Gastrocnemius medialis (tissue), 4 donors: Measurements from ENCODE around the gene EMILIN2. TPM values are rescaled to one million over a fixed set of nuclear protein-coding genes. Genes with fewer than 3 reads are reported as not detected.

Source experiments
- ATAC-seq, 2 donors: fragments of 150-250 bp; one replicate each; pipeline ENCODE4 v1.9.1; 2016
- DNase-seq, 2 donors: peaks; one replicate each; pipeline ENCODE4 v3.0.0-alpha.2; 2019
- H3K27ac ChIP-seq, 4 donors: fragments of 200-600 bp; sonication (generic); 1 replicate in 1 of 4; 2 replicates in 3 of 4; pipeline ENCODE4 v1.5.1; 2016 to 2018; ENCODE audit warnings: mild to moderate bottlenecking in 2 of 4, moderate library complexity in 1 of 4
- H3K27me3 ChIP-seq, 3 donors: fragments of 200-600 bp; sonication (generic) in 2 of 3; 1 replicate in 1 of 3; 2 replicates in 2 of 3; pipeline versions ENCODE4 v1.5.1 to v1.6.0; 2016 to 2019; ENCODE audit warnings: mild to moderate bottlenecking in 1 of 3, moderate library complexity in 1 of 3
- H3K36me3 ChIP-seq, 2 donors: fragments of 200-600 bp; sonication (generic) in 1 of 2; one replicate each; pipeline ENCODE4 v1.5.1; 2017 to 2018
- H3K4me1 ChIP-seq, 2 donors: fragments of 200-600 bp; sonication (generic) in 1 of 2; one replicate each; pipeline ENCODE4 v1.5.1; 2016 to 2017; ENCODE audit warnings: mild to moderate bottlenecking in 2 of 2
- H3K4me3 ChIP-seq, 4 donors: fragments of 200-600 bp; sonication (generic) in 3 of 4; 1 replicate in 1 of 4; 2 replicates in 3 of 4; pipeline ENCODE4 v1.5.1; 2016 to 2019; ENCODE audit warnings: mild to moderate bottlenecking in 2 of 4
- H3K9me3 ChIP-seq, 3 donors: fragments of 200-600 bp; sonication (generic) in 2 of 3; 1 replicate in 1 of 3; 2 replicates in 2 of 3; pipeline ENCODE4 v1.5.1; 2016 to 2019
- CTCF ChIP-seq, 5 experiments: fragments of 450-650 bp in 3 of 5; fragments of 200-600 bp in 2 of 5; sonication (generic) in 2 of 5; IDR thresholded peaks in 4 of 5; conservative IDR thresholded peaks in 1 of 5; 1 replicate in 4 of 5; 2 replicates in 1 of 5; pipeline ENCODE4 v1.5.1; 2016 to 2019; ENCODE audit warnings: antibody characterized with exemption in 5 of 5, mild to moderate bottlenecking in 3 of 5, moderate library complexity in 3 of 5
- POLR2A ChIP-seq, 2 donors: fragments of 450-650 bp; IDR thresholded peaks; one replicate each; pipeline ENCODE4 v1.6.1; 2017; ENCODE audit warnings: antibody characterized with exemption in 2 of 2, mild to moderate bottlenecking in 2 of 2, moderate library complexity in 2 of 2
- in situ Hi-C, 4 donors: fragments of 200-750 bp; cut with MboI; loops; one replicate each; pipeline versions ENCODE4 v1.15.0 to v1.8.0; 2017; ENCODE audit warnings: low sequenced_read_pairs in 4 of 4
- intact Hi-C: fragments of 100-400 bp; cut with DNase I; formaldehyde crosslinking; loops from one replicate; pipeline ENCODE4 v1.15.1; 2023; ENCODE audit warnings: low total_unique reads
- total RNA-seq, 4 donors: library from RNA; depleted of rRNA; stranded (reverse); fragments of >200 nt; gene quantifications; one replicate each; pipeline versions ENCODE4 v1.1.0 to v1.2.3, GENCODE V29; 2016

Gene EMILIN2
- total RNA-seq, 4 donors from 2014 or later, result 1.9 to 10.5 (median 5.6) TPM

- TF ChIP-seq POLR2A (IDR thresholded peaks at IDR 0.05) (no peak), CTCF (IDR thresholded peaks at IDR 0.05 in 4 of 5, conservative IDR thresholded peaks at IDR 0.05 in 1 of 5) (no peak)
- intact Hi-C loops (no loop called here), in situ Hi-C loops (no loop called here)
- ATAC-seq, result no peak
- Histone ChIP-seq H3K36me3 (no peaks in the 10 kb centered on the region), H3K27ac (no peak overlapping the region), H3K27me3 (no peaks in the 10 kb centered on the region), H3K4me3 (no peak overlapping the region), H3K4me1 (no peaks in the 10 kb centered on the region), H3K9me3 (no peaks in the 10 kb centered on the region)
- DNase-seq, result no peak
Observed at GRCh38 chr18:2895391-2895790, 48.6 kb downstream of the EMILIN2 start.

- Histone ChIP-seq H3K9me3 (no peaks in the 10 kb centered on the region), H3K4me1 (no peaks in the 10 kb centered on the region), H3K36me3 (no peaks in the 10 kb centered on the region), H3K4me3 (no peak overlapping the region), H3K27me3 (no peaks in the 10 kb centered on the region), H3K27ac (no peak overlapping the region)
- in situ Hi-C loops, result no loop called here
- TF ChIP-seq CTCF (IDR thresholded peaks at IDR 0.05 in 4 of 5, conservative IDR thresholded peaks at IDR 0.05 in 1 of 5) (no peak), POLR2A (IDR thresholded peaks at IDR 0.05) (no peak)
- ATAC-seq (no peak), DNase-seq (no peak)
- intact Hi-C loops, result no loop called here
Observed at GRCh38 chr18:2896990-2897389, 50.2 kb downstream of the EMILIN2 start.

- intact Hi-C loops (no loop called here), in situ Hi-C loops (no loop called here)
- no peak for DNase-seq
- H3K4me1 ChIP-seq, result no peaks in the 10 kb centered on the region
- ATAC-seq, result no peak
- H3K36me3 ChIP-seq, result no peaks in the 10 kb centered on the region
- no peak for TF ChIP-seq CTCF (IDR thresholded peaks at IDR 0.05 in 4 of 5, conservative IDR thresholded peaks at IDR 0.05 in 1 of 5)
- TF ChIP-seq POLR2A (IDR thresholded peaks at IDR 0.05), result no peak
- H3K27ac ChIP-seq, result no peak overlapping the region
- no peak overlapping the region for H3K4me3 ChIP-seq
- H3K27me3 ChIP-seq, result no peaks in the 10 kb centered on the region
- H3K9me3 ChIP-seq, result no peaks in the 10 kb centered on the region
Observed at GRCh38 chr18:2897448-2898185, 50.8 kb downstream of the EMILIN2 start.

GRCh38 chr18:2898186-2898640 lies 51.4 kb downstream of the EMILIN2 start:
- Histone ChIP-seq H3K9me3 (no peaks in the 10 kb centered on the region), H3K36me3 (no peaks in the 10 kb centered on the region), H3K4me1 (no peaks in the 10 kb centered on the region), H3K4me3 (no peak overlapping the region), H3K27me3 (no peaks in the 10 kb centered on the region), H3K27ac (no peak overlapping the region)
- intact Hi-C loops (no loop called here), in situ Hi-C loops (no loop called here)
- no peak for DNase-seq
- ATAC-seq, result no peak
- TF ChIP-seq CTCF (IDR thresholded peaks at IDR 0.05 in 4 of 5, conservative IDR thresholded peaks at IDR 0.05 in 1 of 5) (no peak), POLR2A (IDR thresholded peaks at IDR 0.05) (no peak)
